OCI-M2 (cell line): ENCODE results near the gene IL16.
"Not testable (repeated sequence)": the region's sequence is repeated elsewhere in the genome, so short reads cannot be mapped to it uniquely, and the experiment has no call there.

Source experiments
- DNase-seq: peaks from one replicate; lab custom pipeline; 2025; ENCODE audit not compliant: unreplicated experiment; lab: John Stamatoyannopoulos, UW

The IL16 gene

GRCh38 chr15:81331600-81331999 is 134.9 kb downstream of the IL16 start:
- no peak for DNase-seq

GRCh38 chr15:81332326-81332725 is 135.6 kb downstream of the IL16 start:
- DNase-seq = no peak

DNA sequence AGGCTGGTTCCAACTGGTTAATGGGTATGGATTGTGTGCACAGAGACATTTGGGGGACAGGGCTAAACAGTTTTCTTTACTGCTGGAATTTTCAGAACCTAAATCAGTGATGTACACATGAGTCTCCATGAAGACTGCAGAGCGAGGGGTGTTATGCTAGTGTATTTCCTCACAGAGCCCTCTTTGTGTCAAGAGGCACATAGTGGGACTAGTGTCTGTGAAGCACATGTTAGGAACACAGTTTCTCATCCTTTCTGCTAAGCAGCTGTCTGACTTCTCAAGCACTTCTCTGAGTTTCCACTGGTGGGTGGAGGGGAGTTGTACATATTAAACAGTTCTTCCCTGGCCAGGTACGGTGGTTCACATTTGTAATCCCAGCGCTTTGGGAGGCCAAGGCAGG is 136.7 kb downstream of the IL16 start:
- DNase-seq = no peak

GRCh38 chr15:81334768-81335435 is 138.2 kb downstream of the IL16 start:
- no peak for DNase-seq

DNA sequence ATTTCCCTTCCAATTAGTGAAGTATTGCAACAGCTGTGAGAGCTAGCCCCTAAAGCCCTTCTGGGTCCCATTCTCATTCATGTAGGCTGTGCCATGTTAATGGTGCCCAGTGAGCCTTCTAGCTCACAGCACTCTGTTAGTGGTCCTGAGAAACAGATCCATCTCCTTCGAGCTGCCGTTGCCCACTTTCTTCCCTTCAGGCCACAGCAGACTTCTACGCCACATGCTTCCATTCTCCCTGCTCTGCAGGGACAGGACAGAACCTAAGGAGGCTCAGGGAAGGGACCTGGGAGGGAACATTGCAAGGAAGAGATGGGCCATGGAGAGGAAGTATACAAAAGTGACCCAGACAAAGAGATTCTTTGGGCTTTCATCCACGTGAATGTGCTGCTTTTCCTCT is 139.0 kb downstream of the IL16 start:
- DNase-seq = no peak

GRCh38 chr15:81336568-81336967 is 139.9 kb downstream of the IL16 start:
- no peak for DNase-seq

DNA sequence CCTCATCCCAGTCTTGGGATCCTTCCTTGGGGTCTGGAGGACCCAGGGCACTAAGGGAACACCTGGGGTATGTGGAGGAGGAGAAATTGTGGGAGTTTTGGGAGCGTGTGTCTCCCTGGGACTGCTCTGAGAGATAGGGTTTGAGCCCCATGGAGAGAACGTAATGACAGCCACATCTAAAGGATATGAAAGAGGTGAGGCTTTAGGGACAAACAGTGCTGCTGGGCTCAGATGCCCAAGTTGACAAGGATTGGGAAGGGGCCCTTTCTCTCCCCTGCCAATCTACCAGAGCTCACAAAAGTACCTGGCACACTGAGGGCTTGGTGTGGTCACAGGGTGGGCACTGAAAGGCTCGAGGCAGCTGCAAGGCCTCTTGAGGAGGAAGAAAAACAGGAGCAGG is 140.6 kb downstream of the IL16 start:
- DNase-seq = no peak

GRCh38 chr15:81337713-81338157 is 141.1 kb downstream of the IL16 start:
- DNase-seq = no peak

GRCh38 chr15:81338170-81339007 is 141.7 kb downstream of the IL16 start:
- DNase-seq = no peak

- DNase-seq = no peak
These were observed 142.6 kb downstream of the IL16 start for GRCh38 chr15:81339321-81339720.

DNA sequence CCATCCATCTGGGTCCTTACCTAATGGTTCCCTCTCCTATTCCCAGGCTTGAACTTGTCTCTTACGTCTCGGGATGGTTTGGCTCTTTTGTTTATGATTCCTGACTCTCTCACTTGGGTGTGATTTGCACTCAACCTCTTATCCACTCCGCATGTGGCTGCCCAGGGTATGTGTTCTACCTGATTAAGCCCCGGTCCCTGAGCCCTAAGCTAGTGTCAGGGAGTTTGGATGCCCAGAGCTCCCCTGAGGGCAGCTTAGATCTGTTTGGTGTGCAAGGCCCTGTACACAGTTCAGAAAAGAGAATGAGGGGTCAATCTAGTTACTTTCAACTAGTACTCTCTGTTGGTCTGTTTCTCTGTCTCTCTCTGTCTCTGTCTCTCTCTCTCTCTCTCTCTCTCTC is 143.2 kb downstream of the IL16 start:
- no peak for DNase-seq

GRCh38 chr15:81341351-81341750 is 144.7 kb downstream of the IL16 start:
- DNase-seq = no peak

- no peak for DNase-seq
These were observed 146.7 kb downstream of the IL16 start for GRCh38 chr15:81343371-81343770.

DNA sequence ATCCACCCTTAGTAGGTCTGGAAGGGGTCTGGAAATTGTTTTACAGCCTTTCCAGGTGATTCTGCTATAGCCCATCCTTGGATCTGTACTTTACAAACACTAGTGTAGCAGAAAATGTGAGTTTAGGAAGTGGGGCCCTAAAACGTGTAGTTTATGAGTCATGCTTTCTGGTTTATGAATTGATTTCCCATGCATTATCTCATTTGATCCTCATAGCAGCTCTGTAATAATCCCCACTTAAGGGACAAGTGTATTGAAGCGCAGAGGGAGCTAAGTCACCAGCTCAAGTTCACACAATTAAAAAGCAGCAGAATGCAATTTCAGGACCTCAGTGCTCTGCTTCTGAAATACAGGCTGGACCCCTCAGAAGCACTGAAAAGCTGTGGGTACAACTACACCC is 149.9 kb downstream of the IL16 start:
- DNase-seq = no peak

- DNase-seq = no peak
These were observed 151.2 kb downstream of the IL16 start for GRCh38 chr15:81347910-81348309.

GRCh38 chr15:81348691-81349090 is 152.0 kb downstream of the IL16 start:
- DNase-seq = not testable (repeated sequence)

GRCh38 chr15:81349271-81349670 is 152.6 kb downstream of the IL16 start:
- DNase-seq = no peak

- no peak for DNase-seq
These were observed 155.0 kb downstream of the IL16 start for GRCh38 chr15:81351651-81352050.

- DNase-seq = no peak
These were observed 159.6 kb downstream of the IL16 start for GRCh38 chr15:81356252-81356651.

DNA sequence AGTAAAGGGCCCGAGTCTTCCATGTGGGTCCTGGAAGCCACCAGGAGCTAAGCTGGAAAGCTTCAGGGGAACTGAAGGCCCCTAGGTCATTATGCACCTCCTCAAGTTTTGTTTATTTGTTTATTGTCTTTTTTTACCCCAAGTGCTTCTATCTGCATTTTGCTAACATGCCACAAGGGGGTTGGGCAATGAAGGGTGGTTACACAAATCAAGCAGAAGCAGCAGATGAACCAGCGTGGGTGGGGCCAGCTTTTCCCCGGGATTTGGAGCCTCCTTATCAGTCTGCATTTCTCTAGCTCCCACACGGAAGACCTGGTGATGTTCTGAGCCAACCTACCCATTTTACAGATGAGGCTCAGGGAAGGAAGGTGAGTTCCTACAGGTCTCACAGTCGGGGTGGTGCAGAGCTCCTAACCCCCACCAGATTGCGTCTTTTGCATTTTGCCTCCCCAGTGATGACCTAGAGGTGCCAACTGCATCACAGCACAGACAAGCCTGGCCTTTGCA is 160.6 kb downstream of the IL16 start:
- no peak for DNase-seq

GRCh38 chr15:81358248-81358647 is 161.6 kb downstream of the IL16 start:
- no peak for DNase-seq

DNA sequence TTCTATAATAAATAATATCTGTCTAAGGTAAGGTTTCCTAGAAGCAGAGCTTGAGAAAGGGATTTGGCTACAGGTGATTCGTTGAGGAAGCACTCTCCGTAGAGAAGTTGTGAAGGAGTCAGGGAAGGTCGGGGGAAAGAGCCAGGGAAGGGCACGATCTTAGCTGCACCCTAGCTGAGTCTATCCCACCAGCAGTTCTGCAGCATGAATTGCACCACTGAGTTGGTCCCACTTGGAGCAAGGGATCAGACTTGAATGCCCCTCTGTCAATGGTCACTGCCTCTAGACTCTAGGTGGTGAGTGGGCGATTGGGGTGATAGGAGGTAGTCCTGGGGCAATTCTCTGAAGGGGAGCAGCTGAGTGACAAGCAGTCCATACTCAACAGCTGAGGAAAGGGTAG is 163.8 kb downstream of the IL16 start:
- no peak for DNase-seq
